K562 (cell line): ENCODE results near the gene FGF1.

Experiments used
- ADNP ChIP-seq: fragments of 200-800 bp; sonication (Bioruptor generic); IDR thresholded peaks from 2 replicates; pipeline ENCODE4 v1.6.1; 2016; ENCODE audit warnings: missing genetic modification characterization, missing compliant biosample characterization
- ATF3 ChIP-seq, 2 experiments: fragments of 450-650 bp in 1 of 2; sonication (generic) in 1 of 2; formaldehyde crosslinking in 1 of 2; IDR thresholded peaks in 1 of 2; conservative IDR thresholded peaks in 1 of 2; 2 replicates each; pipeline versions ENCODE4 v1.6.1 to v1.8.1; 2016 to 2023; ENCODE audit warnings: mild to moderate bottlenecking in 2 of 2, moderate library complexity in 2 of 2, inconsistent platforms in 1 of 2, missing genetic modification reagents in 1 of 2
- CBX2 ChIP-seq: fragments of 200-600 bp; sonication (generic); IDR thresholded peaks from one replicate; pipeline ENCODE4 v1.6.1; 2012; ENCODE audit warnings: mild to moderate bottlenecking, low read length, inconsistent platforms; ENCODE audit not compliant: insufficient read depth, poor library complexity, severe bottlenecking
- CHD2 ChIP-seq: IDR thresholded peaks from 2 replicates; pipeline ENCODE4 v1.6.1; 2011; ENCODE audit warnings: low read depth, low read length
- CREB1 ChIP-seq, 2 experiments: sonication (generic) in 1 of 2; formaldehyde crosslinking in 1 of 2; IDR thresholded peaks; 2 replicates each; pipeline versions ENCODE4 v1.6.1 to v1.8.0; 2012 to 2022; ENCODE audit warnings: inconsistent platforms in 1 of 2, mild to moderate bottlenecking in 1 of 2, missing genetic modification reagents in 1 of 2, moderate library complexity in 1 of 2
- E2F4 ChIP-seq: sonication (generic); formaldehyde crosslinking; IDR thresholded peaks from 2 replicates; pipeline ENCODE4 v1.8.0; 2022; ENCODE audit warnings: mild to moderate bottlenecking, low read depth, missing genetic modification reagents
- GATAD2B ChIP-seq: fragments of 450-650 bp; IDR thresholded peaks from 2 replicates; pipeline ENCODE4 v1.6.1; 2017; ENCODE audit warnings: mild to moderate bottlenecking, borderline replicate concordance
- MLX ChIP-seq, 2 experiments: fragments of 450-650 bp in 1 of 2; sonication (generic) in 1 of 2; formaldehyde crosslinking; conservative IDR thresholded peaks; 2 replicates each; pipeline versions ENCODE4 v1.4.0 to v1.8.1; 2020 to 2022; ENCODE audit warnings: mild to moderate bottlenecking in 1 of 2, missing genetic modification reagents in 1 of 2
- NFXL1 ChIP-seq: fragments of 450-650 bp; formaldehyde crosslinking; IDR thresholded peaks from 2 replicates; pipeline ENCODE4 v1.4.0; 2021; ENCODE audit warnings: mild to moderate bottlenecking
- POLR2A ChIP-seq: fragments of 450-650 bp; conservative IDR thresholded peaks from 2 replicates; pipeline ENCODE4 v1.6.1; 2016
- RAD51 ChIP-seq: fragments of 450-650 bp; IDR thresholded peaks from 2 replicates; pipeline ENCODE4 v1.7.1; 2016; ENCODE audit warnings: low read depth, mild to moderate bottlenecking, borderline replicate concordance
- ZBTB43 ChIP-seq: sonication (generic); formaldehyde crosslinking; IDR thresholded peaks from 2 replicates; pipeline ENCODE4 v1.8.0; 2023; ENCODE audit warnings: mild to moderate bottlenecking, missing genetic modification reagents
- ZNF165 ChIP-seq: fragments of 250-450 bp; sonication (Bioruptor Pico); IDR thresholded peaks from 2 replicates; pipeline ENCODE4 v1.4.0; 2020; ENCODE audit warnings: borderline replicate concordance
- ZNF263 ChIP-seq: sonication (generic); formaldehyde crosslinking; IDR thresholded peaks from 2 replicates; pipeline ENCODE4 v1.8.0; 2022; ENCODE audit warnings: mild to moderate bottlenecking, missing genetic modification reagents, borderline replicate concordance

- TF ChIP-seq CREB1 (IDR thresholded peaks at IDR 0.05) (no peak), CREB1 (CRISPR knock-in tag; IDR thresholded peaks at IDR 0.05) (no peak), NFXL1 (no peak), E2F4 (CRISPR knock-in tag) (no peak), ADNP (no peak), ATF3 (IDR thresholded peaks at IDR 0.05) (no peak), ATF3 (CRISPR knock-in tag; conservative IDR thresholded peaks at IDR 0.05) (no peak), MLX (CRISPR knock-in tag; conservative IDR thresholded peaks at IDR 0.05) (no peak), CHD2 (no peak), RAD51 (no peak), ZNF165 (no peak), GATAD2B (no peak), CBX2 (no peak), ZNF263 (no peak), ZBTB43 (CRISPR knock-in tag) (no peak), POLR2A (no peak)
Observed at GRCh38 chr5:142667831-142668230, 18.1 kb downstream of the FGF1 start.
